Keratinocyte (primary cell): Measurements from ENCODE around the gene OR51F2. TPM values are rescaled to one million over a fixed set of nuclear protein-coding genes. Genes with fewer than 3 reads are reported as not detected.

Source experiments
- DNase-seq: peaks from one replicate; pipeline ENCODE4 v3.0.0-alpha.2; 2011; ENCODE audit warnings: low read depth, missing footprints, low spot score
- FAIRE-seq: peaks from 2 replicates; lab custom pipeline; 2011; peaks lifted over from hg19 to GRCh38; lab: Jason Lieb, UNC
- H2AFZ ChIP-seq: 2 replicates; pipeline ENCODE4 v1.6.0; 2012; ENCODE audit warnings: low read length, control low read depth, inconsistent platforms; ENCODE audit not compliant: control insufficient read depth
- H3K27ac ChIP-seq: 2 replicates; pipeline ENCODE4 v1.5.1; 2011; ENCODE audit warnings: low read length; ENCODE audit not compliant: control insufficient read depth, insufficient read depth
- H3K27me3 ChIP-seq: 3 replicates; pipeline ENCODE4 v1.6.0; 2011; ENCODE audit warnings: low read length; ENCODE audit not compliant: control insufficient read depth, insufficient read depth; ENCODE audit errors: extremely low read depth
- H3K36me3 ChIP-seq, 2 experiments: 2 replicates in 1 of 2; 3 replicates in 1 of 2; pipeline ENCODE4 v1.5.1; 2011; ENCODE audit warnings: low read length in 2 of 2, mild to moderate bottlenecking in 1 of 2; ENCODE audit not compliant: control insufficient read depth in 2 of 2, insufficient read depth in 2 of 2; ENCODE audit errors: extremely low read depth in 1 of 2
- H3K4me1 ChIP-seq: 3 replicates; pipeline ENCODE4 v1.5.1; 2011; ENCODE audit warnings: low read length; ENCODE audit not compliant: control insufficient read depth, insufficient read depth; ENCODE audit errors: extremely low read depth
- H3K4me2 ChIP-seq: 3 replicates; pipeline ENCODE4 v1.6.0; 2011; ENCODE audit warnings: low read depth, low read length; ENCODE audit not compliant: control insufficient read depth, insufficient read depth; ENCODE audit errors: extremely low read depth
- H3K4me3 ChIP-seq, 3 experiments: fragments of 200-600 bp in 1 of 3; sonication (generic) in 1 of 3; 2 replicates in 2 of 3; 3 replicates in 1 of 3; pipeline ENCODE4 v1.5.1; 2011 to 2016; ENCODE audit warnings: low read length in 3 of 3, mild to moderate bottlenecking in 3 of 3, control low read depth in 2 of 3, inconsistent platforms in 1 of 3, low read depth in 1 of 3, mixed read lengths in 1 of 3, mixed run types in 1 of 3, moderate library complexity in 1 of 3; ENCODE audit not compliant: control insufficient read depth in 2 of 3, insufficient read depth in 2 of 3; ENCODE audit errors: extremely low read depth in 1 of 3
- H3K79me2 ChIP-seq: 2 replicates; pipeline ENCODE4 v1.6.0; 2012; ENCODE audit warnings: low read length; ENCODE audit not compliant: control insufficient read depth, insufficient read depth
- H3K9ac ChIP-seq: 3 replicates; pipeline ENCODE4 v1.6.0; 2011; ENCODE audit warnings: low read length; ENCODE audit not compliant: control insufficient read depth, insufficient read depth; ENCODE audit errors: extremely low read depth
- H3K9me1 ChIP-seq: 3 replicates; pipeline ENCODE4 v1.6.0; 2011; ENCODE audit warnings: low read length; ENCODE audit not compliant: control insufficient read depth, insufficient read depth; ENCODE audit errors: extremely low read depth
- H3K9me3 ChIP-seq: 2 replicates; pipeline ENCODE4 v1.5.1; 2012; ENCODE audit warnings: low read depth, low read length; ENCODE audit not compliant: control insufficient read depth
- H4K20me1 ChIP-seq: 3 replicates; pipeline ENCODE4 v1.6.0; 2011; ENCODE audit warnings: low read length; ENCODE audit not compliant: control insufficient read depth, insufficient read depth; ENCODE audit errors: extremely low read depth
- EZH2 ChIP-seq: IDR thresholded peaks from one replicate; pipeline ENCODE4 v1.6.1; 2012; ENCODE audit warnings: inconsistent platforms, mild to moderate bottlenecking, low read length, moderate library complexity
- dilution Hi-C: fragments of 300-500 bp; cut with MboI; formaldehyde crosslinking; loops from one replicate; pipeline ENCODE4 v1.7.0; 2020; ENCODE audit warnings: low sequenced_read_pairs; ENCODE audit not compliant: extremely low pct_ligation_motif_present
- polyA plus RNA-seq, 5 experiments: library from polyadenylated mRNA; depleted of rRNA in 3 of 5; stranded (reverse) in 3 of 5; stranded (forward) in 1 of 5; unstranded in 1 of 5; fragments of >200 nt; gene quantifications; 1 replicate in 1 of 5; 2 replicates in 3 of 5; 3 replicates in 1 of 5; pipeline versions ENCODE4 v1.2.1 to v1.2.3, GENCODE V29; 2011 to 2012; ENCODE audit warnings: missing spikeins in 2 of 5, low read depth in 1 of 5, low replicate concordance in 1 of 5
- TF ChIP-seq, protein P1 (sequence below), 3 experiments: IDR thresholded peaks in 1 of 3; conservative IDR thresholded peaks in 1 of 3; optimal IDR thresholded peaks in 1 of 3; 2 replicates in 2 of 3; 3 replicates in 1 of 3; pipeline versions ENCODE3 to v1.5.1; 2011; ENCODE audit warnings: low read length in 3 of 3, mild to moderate bottlenecking in 3 of 3, moderate library complexity in 2 of 3, control low read depth in 1 of 3, inconsistent platforms in 1 of 3; ENCODE audit not compliant: insufficient read depth in 2 of 3; ENCODE audit errors: extremely low read depth in 1 of 3

Gene OR51F2
- polyA plus RNA-seq, 1 donor (not counting 4 experiments of a cell fraction or from before 2014, with no cell fraction given), result not detected

- Histone ChIP-seq H3K9me1 (no peaks in the 10 kb centered on the region), H3K9ac (no peak overlapping the region), H3K36me3 (no peaks in the 10 kb centered on the region), H3K79me2 (no peaks in the 10 kb centered on the region), H3K9me3 (no peaks in the 10 kb centered on the region), H2AFZ (no peak overlapping the region), H3K27me3 (no peaks in the 10 kb centered on the region), H3K4me1 (no peaks in the 10 kb centered on the region), H3K4me3 (no peak overlapping the region), H3K4me2 (no peak overlapping the region), H4K20me1 (no peaks in the 10 kb centered on the region), H3K27ac (no peak overlapping the region)
- DNase-seq (no peak), FAIRE-seq (no peak)
- TF ChIP-seq EZH2, result no peak
- TF ChIP-seq, protein P1, sequence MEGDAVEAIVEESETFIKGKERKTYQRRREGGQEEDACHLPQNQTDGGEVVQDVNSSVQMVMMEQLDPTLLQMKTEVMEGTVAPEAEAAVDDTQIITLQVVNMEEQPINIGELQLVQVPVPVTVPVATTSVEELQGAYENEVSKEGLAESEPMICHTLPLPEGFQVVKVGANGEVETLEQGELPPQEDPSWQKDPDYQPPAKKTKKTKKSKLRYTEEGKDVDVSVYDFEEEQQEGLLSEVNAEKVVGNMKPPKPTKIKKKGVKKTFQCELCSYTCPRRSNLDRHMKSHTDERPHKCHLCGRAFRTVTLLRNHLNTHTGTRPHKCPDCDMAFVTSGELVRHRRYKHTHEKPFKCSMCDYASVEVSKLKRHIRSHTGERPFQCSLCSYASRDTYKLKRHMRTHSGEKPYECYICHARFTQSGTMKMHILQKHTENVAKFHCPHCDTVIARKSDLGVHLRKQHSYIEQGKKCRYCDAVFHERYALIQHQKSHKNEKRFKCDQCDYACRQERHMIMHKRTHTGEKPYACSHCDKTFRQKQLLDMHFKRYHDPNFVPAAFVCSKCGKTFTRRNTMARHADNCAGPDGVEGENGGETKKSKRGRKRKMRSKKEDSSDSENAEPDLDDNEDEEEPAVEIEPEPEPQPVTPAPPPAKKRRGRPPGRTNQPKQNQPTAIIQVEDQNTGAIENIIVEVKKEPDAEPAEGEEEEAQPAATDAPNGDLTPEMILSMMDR (optimal IDR thresholded peaks at IDR 0.05 in 1 of 3, IDR thresholded peaks at IDR 0.05 in 1 of 3, conservative IDR thresholded peaks at IDR 0.05 in 1 of 3; ENCODE audit: extremely low read depth in 1 of 3, insufficient read depth in 2 of 3, low read length in 3 of 3), result no peak
- dilution Hi-C loops, result no loop called here
Measured at GRCh38 chr11:4862447-4863236, 41.5 kb downstream of the OR51F2 start.

DNA sequence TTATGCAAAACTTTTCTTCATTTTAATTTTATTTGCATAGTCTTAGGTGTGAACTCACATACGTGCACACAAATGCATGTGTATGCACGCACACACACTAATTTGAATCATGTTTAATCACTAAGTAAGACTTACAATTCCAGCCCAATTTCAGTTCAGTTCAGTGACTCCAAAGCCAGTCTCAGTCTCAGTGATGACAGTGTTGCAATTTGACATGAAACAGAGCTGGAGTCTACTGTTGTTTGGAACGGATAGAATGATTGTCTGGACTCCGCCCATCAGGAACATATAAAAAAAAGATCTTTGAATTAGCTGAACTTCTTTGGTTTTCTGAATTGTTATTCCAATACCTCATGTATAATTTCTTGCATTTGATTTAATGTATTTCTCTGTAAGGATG is 42.8 kb downstream of the OR51F2 start:
- DNase-seq (no peak), FAIRE-seq (no peak)
- Histone ChIP-seq H3K27ac (no peak overlapping the region), H3K36me3 (no peaks in the 10 kb centered on the region), H3K4me3 (no peak overlapping the region), H4K20me1 (no peaks in the 10 kb centered on the region), H3K79me2 (no peaks in the 10 kb centered on the region), H2AFZ (no peak overlapping the region), H3K4me1 (no peaks in the 10 kb centered on the region), H3K9ac (no peak overlapping the region), H3K27me3 (no peaks in the 10 kb centered on the region), H3K4me2 (no peak overlapping the region), H3K9me1 (no peaks in the 10 kb centered on the region), H3K9me3 (no peaks in the 10 kb centered on the region)
- dilution Hi-C loops, result no loop called here
- no peak for TF ChIP-seq EZH2
- TF ChIP-seq, protein P1 (optimal IDR thresholded peaks at IDR 0.05 in 1 of 3, IDR thresholded peaks at IDR 0.05 in 1 of 3, conservative IDR thresholded peaks at IDR 0.05 in 1 of 3; ENCODE audit: extremely low read depth in 1 of 3, insufficient read depth in 2 of 3, low read length in 3 of 3), result no peak
